DMS79 treated with DMSO at 0.1 percent for 48 hours (cell line): Measurements from ENCODE around the gene CACNA1D.

ENCODE experiments used
- DNase-seq: peaks from one replicate; lab custom pipeline; 2025; lab: John Stamatoyannopoulos, UW

Gene CACNA1D

GRCh38 chr3:53822331-53822741 lies 327.9 kb downstream of the CACNA1D start:
- DNase-seq: no peak

- no peak for DNase-seq
Measured at GRCh38 chr3:53823026-53823955, 328.9 kb downstream of the CACNA1D start.

GRCh38 chr3:53823956-53824657 lies 329.7 kb downstream of the CACNA1D start:
- DNase-seq: no peak

- no peak for DNase-seq
Measured at GRCh38 chr3:53824795-53825194, 330.4 kb downstream of the CACNA1D start.

GRCh38 chr3:53826048-53826447 lies 331.6 kb downstream of the CACNA1D start:
- DNase-seq: no peak

- no peak for DNase-seq
Measured at GRCh38 chr3:53828581-53828980, 334.2 kb downstream of the CACNA1D start.

GRCh38 chr3:53829605-53830004 lies 335.2 kb downstream of the CACNA1D start:
- no peak for DNase-seq

GRCh38 chr3:53830944-53831343 lies 336.5 kb downstream of the CACNA1D start:
- DNase-seq: no peak

GRCh38 chr3:53833053-53833645 lies 338.7 kb downstream of the CACNA1D start:
- DNase-seq: no peak

- no peak for DNase-seq
Measured at GRCh38 chr3:53833700-53834099, 339.3 kb downstream of the CACNA1D start.

GRCh38 chr3:53834429-53835095 lies 340.2 kb downstream of the CACNA1D start:
- no peak for DNase-seq

GRCh38 chr3:53835257-53835656 lies 340.8 kb downstream of the CACNA1D start:
- no peak for DNase-seq

GRCh38 chr3:53836084-53836872 lies 341.9 kb downstream of the CACNA1D start:
- no peak for DNase-seq

GRCh38 chr3:53837331-53837730 lies 342.9 kb downstream of the CACNA1D start:
- DNase-seq: no peak

GRCh38 chr3:53841296-53841695 lies 346.9 kb downstream of the CACNA1D start:
- DNase-seq: no peak

GRCh38 chr3:53842436-53843194 lies 348.2 kb downstream of the CACNA1D start:
- DNase-seq: no peak

GRCh38 chr3:53843195-53844177 lies 349.1 kb downstream of the CACNA1D start:
- no peak for DNase-seq

GRCh38 chr3:53844262-53845102 lies 350.1 kb downstream of the CACNA1D start:
- DNase-seq: no peak
